ENCODE results near the gene ASCL4.

DNA sequence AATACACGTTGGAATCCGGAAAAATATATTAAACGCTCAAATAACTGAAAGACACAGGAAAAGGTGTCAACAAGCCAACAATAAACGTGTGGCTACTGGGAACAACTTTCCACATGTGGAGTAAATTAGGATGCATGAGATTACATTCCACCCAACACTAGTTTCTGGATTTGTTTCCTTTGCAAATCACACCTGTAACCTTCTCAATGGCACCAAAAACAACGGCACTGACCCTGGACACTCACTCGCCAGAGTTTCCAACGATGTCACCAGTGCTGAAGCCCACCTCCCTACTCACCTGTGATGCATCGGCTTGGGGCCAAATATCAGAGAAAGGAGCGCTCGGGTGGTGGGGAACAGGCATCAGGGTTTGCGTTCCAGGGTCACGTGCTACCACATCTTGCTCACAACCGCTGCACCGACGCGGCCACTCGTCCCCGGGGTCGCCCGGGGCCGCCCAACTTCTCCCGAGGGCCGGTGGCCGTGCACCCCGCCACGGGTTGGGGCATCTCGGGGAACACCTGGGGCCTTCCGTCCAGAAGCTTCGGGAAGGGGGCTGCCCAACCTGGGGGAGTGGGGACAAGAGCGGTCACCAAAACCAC lies 14.2 kb upstream of the ASCL4 start:
- TF ChIP-seq EZH2phosphoT487 (IDR thresholded peaks at IDR 0.05; ENCODE audit: borderline replicate concordance, low read depth, low read length): no peak
- TF ChIP-seq, protein P1, sequence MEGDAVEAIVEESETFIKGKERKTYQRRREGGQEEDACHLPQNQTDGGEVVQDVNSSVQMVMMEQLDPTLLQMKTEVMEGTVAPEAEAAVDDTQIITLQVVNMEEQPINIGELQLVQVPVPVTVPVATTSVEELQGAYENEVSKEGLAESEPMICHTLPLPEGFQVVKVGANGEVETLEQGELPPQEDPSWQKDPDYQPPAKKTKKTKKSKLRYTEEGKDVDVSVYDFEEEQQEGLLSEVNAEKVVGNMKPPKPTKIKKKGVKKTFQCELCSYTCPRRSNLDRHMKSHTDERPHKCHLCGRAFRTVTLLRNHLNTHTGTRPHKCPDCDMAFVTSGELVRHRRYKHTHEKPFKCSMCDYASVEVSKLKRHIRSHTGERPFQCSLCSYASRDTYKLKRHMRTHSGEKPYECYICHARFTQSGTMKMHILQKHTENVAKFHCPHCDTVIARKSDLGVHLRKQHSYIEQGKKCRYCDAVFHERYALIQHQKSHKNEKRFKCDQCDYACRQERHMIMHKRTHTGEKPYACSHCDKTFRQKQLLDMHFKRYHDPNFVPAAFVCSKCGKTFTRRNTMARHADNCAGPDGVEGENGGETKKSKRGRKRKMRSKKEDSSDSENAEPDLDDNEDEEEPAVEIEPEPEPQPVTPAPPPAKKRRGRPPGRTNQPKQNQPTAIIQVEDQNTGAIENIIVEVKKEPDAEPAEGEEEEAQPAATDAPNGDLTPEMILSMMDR (conservative IDR thresholded peaks at IDR 0.05; ENCODE audit: low read length): no peak

Measured in OCI-LY7 (cell line).